COLO668 (cell line): Measurements from ENCODE around the gene MTG2.

Experiments used
- DNase-seq: peaks from one replicate; lab custom pipeline; 2025; ENCODE audit not compliant: unreplicated experiment; lab: John Stamatoyannopoulos, UW

MTG2 gene

DNA sequence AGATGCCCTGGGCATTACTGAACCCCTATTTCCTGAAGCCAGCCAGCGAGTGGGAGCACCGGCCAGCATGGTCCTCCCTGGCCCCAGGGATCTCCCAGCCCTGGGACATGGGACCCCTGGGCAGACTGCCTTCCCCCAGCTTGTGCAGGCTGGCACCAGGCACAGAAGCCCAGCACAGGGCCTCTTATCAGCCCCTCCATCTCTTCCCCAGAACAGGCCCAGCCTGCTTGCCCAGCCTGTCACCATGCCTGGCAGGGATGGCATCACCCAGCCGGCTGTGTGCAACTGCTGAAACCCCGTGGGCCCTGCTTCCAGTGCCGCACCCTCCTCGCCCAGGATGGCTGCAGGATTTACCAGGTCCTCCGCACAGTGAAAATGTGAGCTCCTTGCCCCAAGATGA lies 49.4 kb downstream of the MTG2 start:
- DNase-seq: no peak

DNA sequence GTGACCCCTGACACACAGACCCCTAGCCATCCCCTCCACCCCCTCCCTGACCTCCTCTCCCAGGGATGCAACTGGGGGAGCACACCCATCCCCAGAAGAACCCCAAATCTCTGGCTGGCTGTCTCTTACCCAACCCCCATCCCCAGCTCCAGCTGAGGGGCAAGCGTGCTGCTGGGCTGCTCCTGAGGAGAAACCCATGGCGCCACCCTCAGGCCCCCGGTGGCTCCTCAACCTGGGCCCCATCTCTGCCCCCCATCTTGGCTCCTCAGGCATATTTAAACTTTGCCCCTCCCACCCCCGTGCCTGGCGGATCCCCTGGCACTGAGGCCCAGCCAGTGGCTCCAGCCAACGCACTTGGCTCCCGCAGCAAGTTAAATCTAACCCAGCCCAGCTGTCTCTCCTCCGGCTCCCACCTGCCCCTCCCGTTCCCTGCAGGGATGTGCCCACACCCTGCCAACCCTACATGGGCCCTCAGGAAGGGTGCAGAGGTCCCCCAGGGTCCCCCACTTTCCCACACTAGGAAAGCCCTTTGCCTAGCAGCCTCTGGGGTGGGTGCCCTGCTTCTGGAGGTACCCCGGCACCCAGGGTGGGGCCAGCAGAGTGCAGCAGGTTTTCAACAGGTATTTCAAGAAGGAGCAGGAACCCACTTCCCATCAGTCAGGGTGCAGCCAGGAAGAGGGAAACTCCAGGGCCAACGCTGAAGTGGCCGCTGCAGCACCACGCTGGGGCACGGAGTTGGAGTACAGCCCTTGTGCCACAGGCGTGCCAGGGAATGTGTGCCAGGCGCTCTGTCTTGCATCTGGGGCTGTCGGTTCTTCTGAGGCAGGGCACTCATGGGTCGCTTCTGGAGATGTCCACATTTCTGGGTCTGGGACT lies 50.2 kb downstream of the MTG2 start:
- DNase-seq: no peak

GRCh38 chr20:62233684-62234083 lies 50.9 kb downstream of the MTG2 start:
- no peak for DNase-seq

GRCh38 chr20:62234339-62234738 lies 51.5 kb downstream of the MTG2 start:
- DNase-seq: no peak

DNA sequence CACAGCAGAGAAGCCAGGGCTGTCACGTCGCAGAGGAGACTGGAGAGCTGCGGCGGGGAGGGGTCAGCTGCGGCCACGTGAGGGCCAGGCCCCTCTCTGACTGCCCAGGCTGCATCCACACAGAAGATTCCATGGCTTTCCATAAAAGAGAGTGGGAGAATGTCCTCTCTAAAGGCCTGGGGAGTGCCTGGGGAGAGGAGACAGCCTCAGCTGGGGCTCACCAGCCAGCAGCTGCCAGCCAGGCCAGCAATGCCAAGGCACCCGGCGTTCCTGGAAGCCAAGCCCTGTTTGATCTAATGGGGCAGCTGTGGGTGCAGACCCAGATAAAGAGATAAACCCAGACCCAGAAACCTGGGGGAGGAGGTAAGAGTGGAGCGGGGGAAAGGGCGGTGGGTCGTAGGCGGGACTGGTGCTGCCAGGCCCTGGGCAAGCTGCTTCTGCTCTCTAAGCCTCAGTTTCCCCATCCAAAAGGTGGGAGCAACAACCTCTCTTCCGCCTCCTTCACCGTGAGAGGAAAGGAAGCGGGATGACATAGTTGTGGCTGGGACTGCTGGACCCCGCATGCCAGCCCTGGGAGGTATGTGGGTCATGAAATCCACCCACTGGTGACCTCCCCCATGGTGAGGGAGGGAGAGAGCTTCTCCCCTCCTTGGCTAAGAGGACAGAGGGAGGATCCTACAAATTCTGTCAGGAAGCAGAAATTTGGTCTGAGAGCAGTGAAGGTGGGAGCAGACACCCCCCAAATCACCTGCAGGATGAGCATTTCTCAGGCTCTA lies 52.4 kb downstream of the MTG2 start:
- DNase-seq: no peak

DNA sequence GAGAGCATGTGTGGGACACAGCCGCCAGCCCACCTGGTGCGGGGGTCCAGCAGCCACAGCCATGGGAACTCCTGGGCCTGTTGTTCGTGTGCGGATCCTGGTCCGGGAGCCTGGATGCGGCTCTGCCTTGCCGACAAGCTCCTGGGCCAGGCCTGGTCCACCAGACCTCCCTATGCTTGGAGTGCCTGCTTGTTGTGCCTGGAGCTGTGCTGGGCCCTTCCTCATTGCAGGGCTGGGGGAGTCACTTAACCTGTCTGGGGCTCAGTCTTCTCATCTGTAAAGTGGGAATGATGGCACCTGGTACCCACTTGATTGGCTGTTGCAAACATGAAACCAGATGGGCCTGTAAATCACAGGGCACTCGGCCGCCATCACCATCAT lies 52.9 kb downstream of the MTG2 start:
- no peak for DNase-seq

GRCh38 chr20:62236200-62236599 lies 53.4 kb downstream of the MTG2 start:
- DNase-seq: no peak

DNA sequence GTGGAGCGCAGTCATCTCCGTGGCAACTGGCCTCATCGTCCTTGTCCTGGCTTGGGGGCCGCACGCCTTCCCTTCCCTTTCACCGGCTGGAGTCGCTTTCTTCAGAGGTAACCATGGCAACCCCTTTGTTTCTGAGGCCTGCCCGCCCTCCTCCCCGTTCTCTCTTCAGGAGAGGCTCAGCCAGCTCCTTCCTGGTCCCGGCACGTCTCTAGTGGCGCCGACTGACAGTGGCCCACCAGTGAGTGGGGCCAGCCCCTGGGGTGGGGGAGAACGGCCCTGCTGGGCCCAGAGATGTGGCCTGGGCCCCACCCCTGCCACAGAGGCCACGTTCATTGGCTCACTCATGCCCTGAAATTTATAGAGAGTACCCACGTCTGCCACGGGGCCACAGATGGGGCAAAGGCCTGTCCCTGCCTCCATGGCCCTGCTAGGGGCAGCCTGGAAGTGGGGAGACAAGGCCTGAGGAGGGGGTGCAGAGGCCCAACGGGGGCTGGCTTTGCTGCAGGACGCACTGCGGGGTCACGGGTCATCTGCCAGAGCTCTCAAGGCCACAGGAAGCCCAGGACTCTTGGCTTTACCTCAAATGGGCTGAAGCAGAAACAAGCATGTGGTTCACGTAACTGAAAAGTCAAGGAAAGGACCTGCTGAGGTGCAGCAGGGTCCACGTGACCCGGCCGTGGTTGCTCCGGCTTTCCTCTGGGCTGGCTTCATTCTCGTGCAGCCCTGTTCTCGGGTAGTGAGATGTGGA lies 54.1 kb downstream of the MTG2 start:
- no peak for DNase-seq

GRCh38 chr20:62237514-62237800 lies 54.6 kb downstream of the MTG2 start:
- DNase-seq: no peak

DNA sequence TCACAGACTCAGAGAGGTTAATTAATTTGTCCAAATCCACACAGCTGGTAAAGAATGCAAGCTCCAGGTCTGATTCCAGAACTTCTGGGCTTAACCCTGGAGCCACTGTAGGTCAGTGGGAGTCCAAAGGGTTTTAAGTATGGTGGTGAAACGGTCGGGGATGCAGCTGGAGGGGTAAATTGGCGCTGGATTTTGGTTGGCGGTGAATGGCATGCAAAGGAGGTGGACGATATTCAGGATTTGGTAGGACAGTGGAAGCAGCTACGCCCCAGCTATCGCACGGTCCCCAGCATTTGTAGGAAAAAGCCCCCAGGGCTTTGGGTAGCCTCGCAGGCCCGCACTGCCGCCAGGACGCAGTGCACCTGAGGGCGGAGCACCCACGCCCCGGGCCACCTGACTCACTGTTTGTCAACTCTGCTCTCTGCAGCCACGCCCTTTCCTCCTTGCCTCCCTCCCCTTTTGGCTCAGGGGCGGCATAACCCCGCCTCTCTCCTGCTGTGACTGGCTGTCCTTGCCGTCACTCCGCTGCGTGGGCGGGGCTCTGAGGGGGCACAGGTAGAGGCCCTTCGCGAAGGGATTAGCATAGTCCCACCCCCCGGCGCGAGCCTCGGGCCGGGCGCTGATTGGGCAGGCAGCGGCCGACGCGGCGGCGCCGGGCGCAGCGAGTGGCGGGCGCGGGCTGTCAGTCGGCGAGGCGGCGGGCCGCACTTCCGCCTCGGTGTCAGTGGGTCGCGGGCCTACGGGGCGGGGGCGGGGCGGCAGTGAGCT lies 55.2 kb downstream of the MTG2 start, which contains the start of gene OSBPL2:
Gene OSBPL2, plus strand, starts transcription at position 721 of the 768 bp plus-strand sequence. CDS start 17,664 bp downstream, outside the sequence.
- peak; percentile 99 for DNase-seq

GRCh38 chr20:62238569-62239277 lies 55.9 kb downstream of the MTG2 start:
- peak; percentile 66 for DNase-seq

GRCh38 chr20:62239278-62239879 lies 56.6 kb downstream of the MTG2 start:
- DNase-seq: peak; percentile 15

DNA sequence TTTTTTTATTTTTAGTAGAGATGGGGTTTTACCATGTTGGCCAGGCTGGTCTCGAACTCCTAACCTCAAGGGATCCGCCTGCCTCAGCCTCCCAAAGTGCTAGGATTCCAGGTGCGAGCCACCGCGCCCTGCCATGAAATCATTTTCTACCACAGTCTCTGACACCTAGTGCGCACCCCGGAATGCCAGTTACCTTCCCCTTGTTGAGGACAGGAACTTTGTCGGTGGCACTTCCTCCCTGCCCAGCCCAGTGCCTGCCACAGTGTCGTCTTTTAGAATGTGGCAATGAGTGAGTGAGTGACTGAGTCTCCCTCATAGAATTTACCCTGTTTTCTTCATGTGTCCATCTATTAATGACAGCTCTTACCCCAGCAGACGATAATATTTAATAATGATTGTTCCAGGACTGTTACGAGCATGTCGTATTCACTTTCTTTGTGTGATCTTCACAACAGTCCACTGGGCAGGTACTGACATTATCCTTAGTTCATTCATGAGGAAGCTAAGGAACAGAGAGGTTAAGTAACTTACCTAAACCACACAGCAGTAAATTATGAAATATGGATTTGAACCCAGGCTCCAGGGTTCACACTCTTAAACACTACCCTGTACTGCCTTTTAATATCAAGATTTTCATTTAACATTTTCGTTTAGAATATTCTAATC lies 57.3 kb downstream of the MTG2 start:
- DNase-seq: no peak

DNA sequence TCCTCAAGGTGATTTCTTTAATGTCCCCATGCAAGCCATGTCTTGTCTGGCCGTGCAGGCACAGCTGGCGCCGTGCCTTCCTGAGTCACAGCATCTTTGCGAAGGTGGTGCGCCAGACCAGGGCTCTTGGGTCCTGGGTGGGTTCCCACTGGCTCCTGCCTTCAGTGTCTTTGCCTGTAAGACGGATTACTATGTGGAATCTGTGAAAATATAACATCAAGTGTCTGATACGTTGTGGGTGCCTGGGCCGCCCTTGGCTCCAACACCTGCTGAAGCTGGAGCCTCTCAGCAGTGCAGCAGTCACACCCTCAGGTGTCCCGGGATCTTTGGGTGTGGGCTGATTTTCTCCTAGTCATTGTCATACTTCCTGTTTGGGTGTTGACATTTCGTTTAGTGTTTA lies 58.7 kb downstream of the MTG2 start:
- DNase-seq: no peak

DNA sequence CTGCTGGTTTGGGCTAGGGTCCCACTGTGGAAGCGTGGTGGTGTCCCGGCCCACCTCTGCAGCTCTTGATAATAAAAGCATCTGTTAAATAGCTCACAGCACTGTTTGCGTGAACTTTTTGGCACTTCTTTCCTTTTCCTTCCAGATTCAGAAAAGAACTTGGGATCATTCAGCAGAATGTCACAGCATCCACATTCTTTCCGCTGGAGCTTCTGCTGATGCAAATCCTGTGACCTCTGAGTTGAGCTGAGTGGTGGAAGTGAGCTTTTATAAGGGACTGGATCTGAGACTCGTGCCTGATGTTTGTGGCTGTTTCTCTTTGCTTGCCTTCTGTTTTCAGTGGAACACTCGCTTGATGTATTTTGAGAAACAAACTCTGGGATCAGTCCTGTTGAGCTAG lies 59.3 kb downstream of the MTG2 start:
- DNase-seq: no peak

DNA sequence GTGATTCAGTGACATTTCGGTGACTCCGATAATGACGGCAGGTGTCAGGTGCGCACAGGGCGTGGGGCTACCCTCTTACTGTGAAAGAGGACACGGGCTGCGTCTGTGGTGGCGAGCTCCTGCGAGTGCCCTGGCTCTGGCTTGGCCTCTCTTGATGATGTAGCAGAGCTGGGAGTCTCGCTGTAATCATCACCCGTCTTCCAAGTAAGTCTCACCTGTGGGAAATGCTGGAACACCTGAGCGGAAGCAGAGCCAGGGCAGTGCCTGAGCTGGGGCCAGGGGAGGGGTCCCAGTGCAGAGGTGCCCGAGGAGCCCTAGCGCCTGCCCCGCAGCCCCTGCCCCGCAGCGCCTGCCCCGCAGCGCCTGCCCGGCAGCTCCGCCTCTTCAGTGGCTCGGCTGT lies 60.3 kb downstream of the MTG2 start:
- no peak for DNase-seq

DNA sequence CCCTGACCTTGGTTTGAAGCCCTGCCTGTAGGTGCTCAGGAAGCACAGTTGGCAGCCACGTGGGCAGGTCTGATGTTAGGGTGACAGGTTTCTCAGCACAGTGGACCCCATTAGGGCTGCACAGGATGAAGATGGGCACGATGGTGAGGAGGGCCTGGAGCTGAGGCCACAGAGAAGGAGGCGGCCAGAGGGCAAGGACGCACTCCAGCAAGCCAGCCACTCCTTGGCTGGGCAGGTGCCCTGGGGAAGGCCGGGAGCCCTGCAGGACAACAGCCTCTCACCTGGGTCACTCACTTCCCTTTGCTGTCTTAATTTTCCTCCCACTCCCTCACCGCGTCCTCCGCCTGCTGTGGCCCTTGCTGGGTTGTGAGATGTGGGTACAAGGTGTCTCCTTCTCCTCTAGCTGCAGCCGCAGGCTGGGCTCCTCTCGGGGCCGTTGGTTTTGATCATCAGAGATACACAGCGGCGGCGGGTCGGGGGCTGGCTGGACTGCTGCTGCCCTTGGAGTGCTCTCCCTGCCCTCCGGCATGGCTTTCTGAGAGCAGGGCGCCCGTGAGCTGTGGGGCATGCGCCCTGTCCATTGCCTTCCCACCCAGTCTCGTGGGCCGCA lies 61.2 kb downstream of the MTG2 start:
- no peak for DNase-seq

DNA sequence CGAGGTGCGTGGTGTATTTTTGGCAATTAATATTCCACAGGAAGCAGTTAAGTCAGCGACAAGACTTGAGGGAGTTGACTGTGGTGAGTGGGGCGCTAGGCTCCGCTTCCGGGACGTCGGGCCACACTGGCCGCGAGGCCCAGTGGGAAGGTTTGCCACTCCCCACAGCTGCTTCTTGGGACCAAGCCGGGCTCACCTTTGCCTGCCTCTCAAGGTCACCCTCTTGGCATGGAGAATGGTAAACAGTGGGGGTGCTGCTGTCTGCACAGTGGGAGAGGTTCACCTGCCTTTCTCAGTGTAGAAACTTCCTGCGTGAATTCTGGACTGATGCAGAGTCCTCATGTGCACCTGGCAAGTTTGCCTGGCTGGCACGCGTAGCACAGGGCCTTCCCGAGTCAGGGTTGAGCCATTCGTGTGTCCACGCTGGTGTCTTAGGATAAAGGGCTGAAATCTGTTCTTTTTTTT lies 61.8 kb downstream of the MTG2 start:
- peak; percentile 20 for DNase-seq

- DNase-seq: no peak
Observed at GRCh38 chr20:62245911-62246280, 63.1 kb downstream of the MTG2 start.
